ENCODE data around the gene MAP2.
"Not testable (repeated sequence)": the region's sequence is repeated elsewhere in the genome, so short reads cannot be mapped to it uniquely, and the experiment has no call there.

MAP2 gene

GRCh38 chr2:209591021-209591420, 167.2 kb downstream of the MAP2 start:
- no peak for DNase-seq (ENCODE audit: low read depth in 3 of 3)

DNA sequence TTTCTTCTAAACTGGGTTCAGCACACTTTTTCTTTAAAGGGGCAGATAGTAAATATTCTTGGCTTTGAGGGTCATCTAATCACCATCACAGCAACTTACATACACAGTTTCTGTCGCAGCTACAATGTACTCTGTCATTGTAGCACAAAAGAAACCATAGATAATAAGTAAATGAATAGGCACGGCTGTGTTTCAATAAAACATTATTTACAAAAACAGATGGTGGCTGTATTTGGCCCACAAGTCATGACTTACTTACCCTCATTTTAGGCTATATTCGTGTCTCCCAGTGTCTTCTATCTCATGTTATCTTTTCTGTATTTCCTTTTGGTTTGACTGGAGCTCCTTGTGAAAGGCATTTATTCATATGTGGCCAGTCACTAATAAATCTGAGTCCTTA, 168.3 kb downstream of the MAP2 start:
- no peak for DNase-seq (ENCODE audit: low read depth in 3 of 3)

DNA sequence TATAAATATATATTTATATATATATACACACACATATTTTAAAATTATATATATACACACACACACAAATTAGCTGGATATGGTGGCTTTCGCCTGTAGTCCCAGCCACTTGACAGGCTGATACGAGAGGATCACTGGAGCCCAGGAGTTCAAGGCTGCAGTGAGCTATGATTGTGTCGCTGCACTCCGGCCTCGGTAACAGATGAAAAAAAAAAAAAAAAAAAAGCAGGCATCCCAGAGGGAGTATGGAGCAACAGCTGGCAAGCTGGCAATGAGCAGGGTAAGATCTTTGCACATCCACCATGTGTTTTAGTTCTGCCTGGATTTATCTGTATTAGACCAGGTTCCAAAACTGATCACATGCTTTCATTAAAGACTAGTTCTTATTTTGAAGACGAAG, 170.1 kb downstream of the MAP2 start:
- no peak for DNase-seq (ENCODE audit: low read depth in 3 of 3)

DNA sequence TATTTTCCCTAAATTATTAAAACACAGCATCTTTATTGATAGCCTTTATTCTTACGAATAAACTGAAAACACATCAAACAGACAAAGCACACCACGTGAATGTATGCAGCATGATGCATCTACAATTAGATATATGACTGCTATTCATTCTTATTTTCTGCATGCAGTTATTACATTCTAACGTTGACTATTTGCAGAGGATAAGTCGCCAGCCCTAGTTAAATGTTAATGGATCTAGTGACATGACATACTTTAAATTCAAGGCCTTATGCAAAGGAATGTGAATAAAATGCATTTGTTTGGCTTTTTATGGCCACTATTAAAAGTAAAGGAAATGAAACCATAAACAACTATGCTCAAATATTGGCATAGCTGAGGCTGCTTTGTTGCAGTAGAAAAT, 172.4 kb downstream of the MAP2 start:
- DNase-seq (ENCODE audit: low read depth in 3 of 3): no peak

- not testable (repeated sequence) for DNase-seq (ENCODE audit: low read depth in 3 of 3)
These were observed 174.4 kb downstream of the MAP2 start for GRCh38 chr2:209598227-209598626.

GRCh38 chr2:209600341-209601171, 176.7 kb downstream of the MAP2 start:
- DNase-seq (ENCODE audit: low read depth in 3 of 3): no peak

DNA sequence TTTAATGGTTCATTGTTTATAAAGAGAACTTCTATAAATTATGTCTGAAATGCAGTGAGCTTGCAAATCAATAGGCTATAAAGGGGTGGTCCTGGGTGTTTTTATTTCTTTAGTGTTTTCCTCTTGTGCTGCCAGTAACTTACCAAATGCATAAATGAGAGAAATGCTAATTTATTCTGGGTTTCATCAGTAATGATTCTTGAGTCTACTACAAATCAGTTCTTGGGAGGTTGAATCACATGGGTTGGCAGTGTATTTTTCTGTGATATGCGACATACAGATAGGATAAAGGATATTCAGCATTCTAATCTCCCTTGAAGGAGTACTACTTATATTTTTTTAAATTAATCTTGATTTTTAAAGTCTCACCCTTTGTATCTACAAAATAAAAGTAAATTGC, 177.7 kb downstream of the MAP2 start:
- DNase-seq (ENCODE audit: low read depth in 3 of 3): no peak

DNA sequence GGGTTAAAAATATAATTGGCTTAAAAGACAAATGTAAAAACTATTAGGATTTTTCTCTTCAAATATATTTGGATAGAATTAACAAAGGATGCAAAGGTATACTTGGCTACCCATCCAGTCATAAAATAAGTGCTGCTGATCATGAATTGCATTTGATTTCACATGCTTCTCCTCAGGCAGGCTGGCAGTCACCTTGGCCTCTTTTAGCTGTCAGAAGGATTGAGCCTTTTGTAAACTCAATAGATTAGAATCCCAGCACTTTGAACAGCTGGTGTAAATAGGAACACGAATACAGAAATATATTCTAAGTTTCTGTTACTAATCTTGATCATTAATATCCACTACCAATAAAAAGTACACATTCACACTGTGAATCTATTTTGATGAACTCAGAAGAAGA, 178.4 kb downstream of the MAP2 start:
- DNase-seq (ENCODE audit: low read depth in 3 of 3): no peak

DNA sequence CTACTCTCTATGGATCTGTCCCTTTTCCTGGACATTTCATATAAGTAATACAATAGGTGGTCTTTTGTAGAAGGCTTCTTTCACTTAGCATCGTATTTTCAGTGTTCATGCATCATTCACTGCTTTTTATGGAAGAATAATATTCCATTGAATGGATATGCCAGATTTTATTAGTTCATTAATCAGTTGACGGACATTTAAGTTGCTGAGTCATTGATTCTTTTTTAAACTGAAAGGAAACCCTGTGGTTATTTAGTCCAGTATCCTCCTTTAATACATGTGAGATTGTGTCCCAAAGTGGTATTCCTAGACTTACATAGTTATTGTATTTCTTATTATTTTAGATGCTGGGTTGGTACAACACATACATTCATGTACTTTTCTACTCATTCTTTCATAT, 185.7 kb downstream of the MAP2 start:
- no peak for DNase-seq (ENCODE audit: low read depth in 3 of 3)

DNA sequence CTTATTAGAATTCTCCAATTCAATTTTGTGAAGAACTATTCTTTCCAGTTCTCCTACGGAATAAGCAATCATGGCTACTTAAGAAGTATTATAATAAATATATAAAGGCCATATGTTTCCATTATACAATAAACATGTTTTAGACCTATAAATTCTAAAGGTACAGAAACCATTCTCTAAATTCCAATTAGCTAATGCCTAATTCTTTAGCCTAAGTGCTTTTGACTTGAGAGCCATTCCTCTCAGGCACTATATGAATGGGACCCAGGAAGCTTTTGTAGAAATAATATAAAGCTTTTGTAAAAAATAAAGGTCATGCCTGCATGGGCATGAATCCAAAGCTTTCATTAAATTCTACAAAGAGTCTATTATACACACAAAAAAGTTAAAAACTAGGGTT, 186.8 kb downstream of the MAP2 start:
- no peak for DNase-seq (ENCODE audit: low read depth in 3 of 3)

DNA sequence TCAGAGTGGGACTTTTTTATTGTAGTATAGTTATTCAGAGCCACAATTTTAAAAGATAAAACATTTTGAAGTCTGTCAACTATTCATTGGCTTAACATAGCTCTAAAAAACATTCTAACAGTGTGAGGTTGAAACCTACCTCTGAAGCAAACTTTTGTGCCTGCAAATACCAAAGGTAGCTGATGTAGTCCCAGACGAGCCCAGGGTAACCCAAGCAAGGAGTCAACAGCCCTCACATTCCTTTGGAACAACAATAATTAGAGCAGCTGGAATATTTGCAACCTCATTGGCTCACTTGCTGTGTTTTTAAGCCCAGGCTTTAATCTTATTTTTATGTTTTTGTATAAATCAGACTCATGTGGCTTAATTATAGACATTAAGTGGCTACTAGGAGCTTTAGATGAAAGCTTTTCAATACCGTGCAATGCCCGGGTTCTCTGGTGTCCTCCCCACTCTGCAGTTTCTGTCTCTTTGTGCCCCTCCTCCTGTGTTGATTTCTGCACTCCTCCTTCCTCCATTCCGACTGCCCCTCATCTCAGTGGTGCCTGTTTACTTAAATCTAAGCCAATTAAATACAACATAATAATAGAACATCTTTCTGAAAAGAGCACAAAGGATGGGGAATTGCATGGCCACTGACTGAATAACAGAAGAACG, 189.9 kb downstream of the MAP2 start:
- no peak for DNase-seq (ENCODE audit: low read depth in 3 of 3)

DNA sequence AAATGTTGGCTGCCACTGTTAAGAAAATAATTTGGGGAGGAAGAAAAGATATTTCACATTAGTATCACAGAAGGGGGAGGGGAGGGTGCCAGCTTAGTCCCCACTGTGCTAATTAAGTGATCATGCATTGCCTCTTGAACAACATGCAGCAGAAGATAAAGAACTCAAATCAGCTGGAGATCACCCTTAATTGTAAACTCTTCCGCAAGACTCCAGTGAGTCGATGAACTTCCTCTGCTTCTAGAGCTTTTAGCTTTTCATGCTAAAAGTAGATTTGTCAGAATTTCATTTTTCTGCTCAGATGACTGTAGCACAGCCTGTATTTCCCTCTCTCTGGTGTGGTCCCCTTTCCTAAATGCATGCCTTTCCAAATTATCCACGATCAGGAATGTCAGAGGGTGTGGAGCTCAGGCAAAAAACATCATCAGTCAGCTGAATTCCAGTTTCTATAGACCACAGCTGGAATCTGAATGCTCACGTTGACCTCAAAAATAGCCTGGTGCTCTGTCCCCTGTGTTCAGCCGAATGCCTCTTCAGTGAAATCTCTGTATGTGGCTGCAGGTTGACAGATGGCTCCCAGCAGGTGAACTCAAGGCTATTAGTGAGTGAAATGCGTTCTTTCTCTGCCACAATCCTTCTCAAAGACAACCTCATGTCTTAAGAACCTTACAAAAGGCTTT, 191.0 kb downstream of the MAP2 start:
- DNase-seq (ENCODE audit: low read depth in 3 of 3): no peak

- no peak for DNase-seq (ENCODE audit: low read depth in 3 of 3)
These were observed 195.9 kb downstream of the MAP2 start for GRCh38 chr2:209619782-209620181.

DNA sequence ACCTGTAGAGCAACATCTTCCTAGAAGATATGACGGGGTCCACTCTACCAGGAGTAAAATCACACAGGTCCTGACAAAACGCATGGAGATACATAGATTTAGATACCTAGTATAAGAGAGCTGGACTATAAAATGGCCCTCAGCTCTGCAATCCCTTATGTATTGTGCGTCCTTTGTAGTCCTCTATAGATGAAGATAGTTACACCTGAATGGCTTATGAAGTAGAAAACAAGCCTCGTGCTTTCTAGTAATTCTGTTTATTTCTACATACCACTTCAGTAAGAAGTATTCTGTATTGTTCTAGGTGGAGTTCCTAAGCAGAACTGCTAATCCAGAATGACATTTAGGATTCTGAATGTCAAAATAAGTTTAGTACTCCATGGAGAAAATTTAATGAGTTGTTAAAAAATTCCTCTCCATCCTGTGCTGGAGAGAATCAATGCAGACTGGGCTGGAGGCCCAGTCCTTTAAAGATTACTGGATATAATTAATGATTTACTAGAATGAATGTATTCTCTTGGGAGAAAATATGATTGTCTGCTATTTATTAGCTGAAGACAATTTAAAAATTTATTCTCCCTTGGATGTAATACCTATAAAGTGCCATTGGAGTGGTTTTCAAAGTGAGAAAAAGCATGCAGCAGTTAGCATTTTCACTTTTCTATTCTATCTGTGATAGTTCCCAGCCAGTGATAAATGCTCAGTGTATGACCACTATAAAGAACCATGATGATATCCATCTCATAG, 200.5 kb downstream of the MAP2 start:
- DNase-seq (ENCODE audit: low read depth in 3 of 3): no peak

DNA sequence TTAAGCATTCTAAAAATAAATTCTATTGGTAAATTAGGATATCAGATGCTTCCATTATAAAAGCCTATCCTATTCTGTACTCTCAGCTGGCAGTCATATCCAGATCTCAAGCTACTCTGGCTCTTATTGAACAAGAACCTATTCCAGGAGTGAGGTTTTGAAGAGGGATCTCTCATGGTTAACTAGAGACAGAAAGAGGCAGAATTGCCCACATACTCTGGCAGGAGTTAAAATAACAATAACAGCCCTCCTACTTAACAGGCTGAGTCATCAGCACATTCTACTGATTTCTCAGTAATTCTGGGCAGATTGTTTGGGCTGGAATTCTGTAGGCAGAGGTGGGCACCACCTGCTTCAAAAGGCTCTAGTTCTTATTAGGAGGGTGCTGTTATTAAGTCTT, 205.8 kb downstream of the MAP2 start:
- no peak for DNase-seq (ENCODE audit: low read depth in 3 of 3)

DNA sequence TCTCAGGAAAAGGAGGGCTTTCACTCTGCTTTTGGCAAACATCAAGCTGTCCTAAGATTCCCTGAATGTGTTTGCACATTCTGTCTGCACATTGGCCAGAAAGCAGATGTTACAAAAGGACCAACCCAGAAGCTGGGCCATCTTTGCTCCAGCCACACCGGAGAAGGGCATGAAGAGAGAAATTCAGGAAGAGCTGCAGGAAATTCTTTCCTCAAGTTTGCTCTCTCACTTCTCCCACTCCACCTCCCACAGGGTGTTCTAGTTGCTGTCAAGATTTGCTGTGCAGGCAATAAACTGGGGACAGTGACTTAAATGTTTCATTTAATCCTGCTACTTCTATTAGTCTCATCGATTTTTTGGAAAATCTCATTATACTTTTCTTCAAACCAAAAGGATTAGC, 210.1 kb downstream of the MAP2 start:
- DNase-seq (ENCODE audit: low read depth in 3 of 3): no peak

- DNase-seq (ENCODE audit: low read depth in 3 of 3): no peak
These were observed 212.2 kb downstream of the MAP2 start for GRCh38 chr2:209636076-209636475.

DNA sequence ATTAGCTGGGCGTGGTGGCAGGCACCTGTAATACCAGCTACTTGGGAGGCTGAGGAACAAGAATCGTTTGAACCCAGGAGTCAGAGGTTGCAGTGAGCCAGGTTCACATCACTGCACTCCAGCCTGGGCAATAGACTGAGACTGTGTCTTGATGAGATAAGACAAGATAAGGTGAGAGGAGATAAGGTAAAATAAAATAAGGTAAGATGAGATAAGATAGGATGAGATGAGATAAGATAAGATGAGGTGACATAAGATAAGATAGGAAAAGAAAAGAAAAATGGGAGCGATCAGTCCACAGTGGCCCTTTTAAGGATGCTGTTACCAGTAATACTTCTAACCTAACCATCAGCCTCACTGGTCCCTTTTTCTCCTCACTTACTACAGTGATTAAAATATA, 213.4 kb downstream of the MAP2 start:
- no peak for DNase-seq (ENCODE audit: low read depth in 3 of 3)

DNA sequence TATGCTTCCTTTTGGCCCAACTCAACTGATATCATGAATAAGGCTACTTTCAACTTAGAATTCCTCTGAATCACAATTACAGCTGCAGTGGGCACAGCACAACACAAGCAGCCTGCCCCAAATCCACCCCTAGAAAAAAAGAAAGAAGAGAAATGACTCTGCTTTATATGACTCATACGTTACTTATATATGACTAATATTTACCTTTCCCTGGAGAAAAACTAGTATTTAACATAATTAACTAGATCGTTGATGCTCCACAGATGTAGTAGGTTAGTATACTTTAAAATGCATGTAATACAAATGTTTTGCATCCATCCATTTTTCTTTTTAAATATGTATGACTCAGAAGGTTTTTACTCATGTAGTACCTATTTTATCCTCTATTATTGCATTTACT, 214.5 kb downstream of the MAP2 start:
- no peak for DNase-seq (ENCODE audit: low read depth in 3 of 3)

- DNase-seq (ENCODE audit: low read depth in 3 of 3): no peak
These were observed 216.5 kb downstream of the MAP2 start for GRCh38 chr2:209640358-209640757.

GRCh38 chr2:209642146-209642820, 218.4 kb downstream of the MAP2 start:
- DNase-seq (ENCODE audit: low read depth in 3 of 3): no peak

GRCh38 chr2:209644842-209645241, 221.0 kb downstream of the MAP2 start:
- no peak for DNase-seq (ENCODE audit: low read depth in 3 of 3)
